ENCODE data around the gene WDPCP. TPM values are rescaled to one million over a fixed set of nuclear protein-coding genes. Genes with fewer than 3 reads are reported as not detected.

WDPCP gene
- total RNA-seq, 1 donor from 2014 or later, result 14.1 TPM

DNA sequence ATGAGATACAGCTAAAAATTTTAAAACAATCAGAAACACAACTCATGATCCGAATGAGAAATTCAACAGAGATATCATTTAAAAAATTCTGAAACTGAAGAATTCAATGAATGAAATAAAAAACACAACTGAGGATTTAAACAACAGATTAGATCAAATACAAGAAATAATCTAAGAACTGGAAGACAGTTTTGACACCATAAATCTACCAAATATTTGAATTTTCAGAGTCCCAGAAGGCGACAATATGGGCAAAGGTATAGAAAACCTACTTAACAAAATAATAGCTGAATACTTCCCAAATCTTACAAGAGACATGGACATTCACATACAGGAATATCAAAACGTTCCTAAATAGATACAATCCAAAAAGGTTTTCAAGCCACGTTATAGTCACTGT is 315.7 kb downstream of the WDPCP start:
- no peak for DNase-seq (ENCODE audit: low spot score, unreplicated experiment)
- no peak for TF ChIP-seq CTCF (IDR thresholded peaks at IDR 0.05; ENCODE audit: unreplicated experiment)
- H3K27ac Mint-ChIP-seq, result no peak overlapping the region
- H3K36me3 Mint-ChIP-seq (ENCODE audit: insufficient read depth), result peaks cover 3% of the 10 kb centered on the region
- H3K27me3 Mint-ChIP-seq, result no peaks in the 10 kb centered on the region
- H3K4me3 Mint-ChIP-seq (ENCODE audit: low read depth), result no peak overlapping the region
- H3K9me3 Mint-ChIP-seq (ENCODE audit: low read depth), result peaks cover 44% of the 10 kb centered on the region
- H3K4me1 Mint-ChIP-seq (ENCODE audit: low read depth), result no peaks in the 10 kb centered on the region

DNA sequence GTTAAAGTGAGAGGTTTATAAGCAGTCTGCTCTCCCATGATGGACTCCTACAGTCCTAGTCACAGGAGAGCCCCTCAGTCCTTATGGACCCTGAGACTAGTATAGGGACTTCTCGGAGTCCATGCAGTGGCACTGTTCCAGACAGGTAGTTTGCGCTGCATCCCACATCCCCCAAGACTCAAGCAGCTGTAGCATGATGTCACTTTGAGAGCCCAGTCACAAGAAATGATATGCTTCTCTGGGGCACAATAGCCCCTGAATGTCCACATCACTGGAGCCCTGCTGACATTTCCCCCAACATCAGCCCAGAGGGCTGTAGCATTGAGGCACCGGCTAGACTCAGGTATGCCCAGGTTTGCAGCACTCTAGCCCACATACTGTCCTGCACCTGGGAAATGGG is 317.6 kb downstream of the WDPCP start:
- DNase-seq (ENCODE audit: low spot score, unreplicated experiment), result no peak
- H3K27me3 Mint-ChIP-seq, result no peaks in the 10 kb centered on the region
- no peak overlapping the region for H3K27ac Mint-ChIP-seq
- no peak overlapping the region for H3K4me3 Mint-ChIP-seq (ENCODE audit: low read depth)
- TF ChIP-seq CTCF (IDR thresholded peaks at IDR 0.05; ENCODE audit: unreplicated experiment), result no peak
- H3K9me3 Mint-ChIP-seq (ENCODE audit: low read depth), result peaks cover 48% of the 10 kb centered on the region
- peaks cover 3% of the 10 kb centered on the region for H3K36me3 Mint-ChIP-seq (ENCODE audit: insufficient read depth)
- no peaks in the 10 kb centered on the region for H3K4me1 Mint-ChIP-seq (ENCODE audit: low read depth)

DNA sequence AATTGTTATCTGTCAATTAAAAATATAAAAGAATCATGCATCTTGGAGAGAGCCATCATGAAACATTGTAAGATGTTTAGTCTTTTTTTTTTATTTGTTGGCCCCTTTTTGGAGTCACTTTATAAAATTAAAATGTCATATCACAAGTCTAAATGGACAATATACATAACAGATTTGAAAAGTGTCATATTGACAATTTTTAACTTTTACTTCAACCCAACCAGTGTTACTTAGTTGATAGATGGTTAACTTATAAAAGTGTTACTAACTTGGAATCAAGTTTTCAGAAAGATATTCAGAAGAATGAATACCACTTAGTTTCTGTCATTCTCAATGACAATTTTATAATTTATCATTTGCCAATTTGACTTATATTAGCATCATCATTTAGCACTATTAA is 319.3 kb downstream of the WDPCP start:
- Mint-ChIP-seq H3K27me3 (no peaks in the 10 kb centered on the region), H3K27ac (no peak overlapping the region), H3K4me1 (ENCODE audit: low read depth) (no peaks in the 10 kb centered on the region), H3K36me3 (ENCODE audit: insufficient read depth) (peaks cover 3% of the 10 kb centered on the region), H3K9me3 (ENCODE audit: low read depth) (peaks cover 30% of the 10 kb centered on the region), H3K4me3 (ENCODE audit: low read depth) (no peak overlapping the region)
- no peak for TF ChIP-seq CTCF (IDR thresholded peaks at IDR 0.05; ENCODE audit: unreplicated experiment)
- no peak for DNase-seq (ENCODE audit: low spot score, unreplicated experiment)

DNA sequence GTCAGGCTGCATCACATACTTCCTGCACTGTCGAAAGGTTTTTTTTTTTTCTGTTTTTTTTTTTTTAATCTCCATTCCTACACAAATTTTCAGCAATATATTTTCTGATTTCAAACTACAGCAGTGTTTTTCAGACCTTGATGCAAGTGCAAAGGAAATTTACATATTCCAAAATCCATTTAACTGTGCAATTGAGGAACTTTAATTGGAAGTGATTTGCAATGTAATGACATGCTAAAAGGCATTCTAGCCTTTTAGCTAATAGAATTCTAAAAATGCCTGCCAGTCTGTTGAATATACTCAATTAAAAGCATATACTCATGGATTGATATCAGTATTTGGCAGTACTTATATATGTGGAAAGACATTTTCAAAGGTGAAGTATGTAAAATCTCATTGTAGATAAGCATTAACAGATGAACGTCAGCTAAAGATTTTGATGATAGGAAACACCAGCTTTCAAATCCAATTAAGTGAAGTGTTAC is 327.1 kb downstream of the WDPCP start:
- TF ChIP-seq CTCF (IDR thresholded peaks at IDR 0.05; ENCODE audit: unreplicated experiment), result no peak
- H3K27ac Mint-ChIP-seq, result no peak overlapping the region
- H3K4me3 Mint-ChIP-seq (ENCODE audit: low read depth), result no peak overlapping the region
- no peaks in the 10 kb centered on the region for H3K36me3 Mint-ChIP-seq (ENCODE audit: insufficient read depth)
- H3K4me1 Mint-ChIP-seq (ENCODE audit: low read depth), result no peaks in the 10 kb centered on the region
- DNase-seq (ENCODE audit: low spot score, unreplicated experiment), result no peak
- no peaks in the 10 kb centered on the region for H3K27me3 Mint-ChIP-seq
- H3K9me3 Mint-ChIP-seq (ENCODE audit: low read depth), result no peaks in the 10 kb centered on the region

DNA sequence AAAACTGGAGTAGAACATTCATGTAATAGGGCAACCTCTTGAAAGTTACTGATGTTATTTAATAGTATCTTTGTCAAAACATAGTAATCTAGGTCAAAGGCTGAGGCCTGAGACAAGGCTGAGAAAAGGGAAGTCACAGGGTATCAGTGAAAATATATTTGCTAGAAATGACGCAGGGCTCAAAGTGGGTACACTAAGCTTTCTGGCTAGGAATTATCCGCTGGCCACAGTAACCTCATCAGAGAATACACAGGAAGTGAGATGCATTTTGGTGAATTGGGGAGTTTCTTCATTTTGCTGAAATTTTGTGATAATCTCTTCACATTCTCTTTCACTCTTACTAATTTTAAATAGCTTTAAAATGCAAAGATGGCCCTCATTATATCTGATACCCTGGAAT is 330.8 kb downstream of the WDPCP start:
- H3K27ac Mint-ChIP-seq, result no peak overlapping the region
- H3K4me3 Mint-ChIP-seq (ENCODE audit: low read depth), result no peak overlapping the region
- no peaks in the 10 kb centered on the region for H3K36me3 Mint-ChIP-seq (ENCODE audit: insufficient read depth)
- TF ChIP-seq CTCF (IDR thresholded peaks at IDR 0.05; ENCODE audit: unreplicated experiment), result no peak
- no peaks in the 10 kb centered on the region for H3K4me1 Mint-ChIP-seq (ENCODE audit: low read depth)
- no peaks in the 10 kb centered on the region for H3K27me3 Mint-ChIP-seq
- H3K9me3 Mint-ChIP-seq (ENCODE audit: low read depth), result no peaks in the 10 kb centered on the region
- no peak for DNase-seq (ENCODE audit: low spot score, unreplicated experiment)
